CD14-positive monocyte (primary cell): ENCODE measurements around the gene ADGRF3. TPM values are rescaled to one million over a fixed set of nuclear protein-coding genes. Genes with fewer than 3 reads are reported as not detected.

Source experiments
- DNase-seq, 3 donors: peaks; one replicate each; pipeline ENCODE4 v3.0.0-alpha.2; 2011 to 2022
- H2AFZ ChIP-seq: 2 replicates; pipeline ENCODE4 v1.6.0; 2012; ENCODE audit warnings: mild to moderate bottlenecking, low read depth, low read length, inconsistent platforms; ENCODE audit not compliant: insufficient read depth, poor library complexity, severe bottlenecking
- H3K27ac ChIP-seq, 2 donors: 1 replicate in 1 of 2; 2 replicates in 1 of 2; pipeline ENCODE4 v1.5.1; 2012 to 2013; ENCODE audit warnings: low read length in 2 of 2, control low read depth in 1 of 2, inconsistent platforms in 1 of 2, low read depth in 1 of 2, mild to moderate bottlenecking in 1 of 2
- H3K27me3 ChIP-seq, 2 donors: one replicate each; pipeline versions ENCODE4 v1.6.0 to v1.6.1; 2011 to 2013; ENCODE audit warnings: low read length in 2 of 2; ENCODE audit not compliant: control insufficient read depth in 2 of 2, insufficient read depth in 2 of 2
- H3K36me3 ChIP-seq, 2 donors: replicated peaks in 1 of 2; 1 replicate in 1 of 2; 2 replicates in 1 of 2; pipeline versions ENCODE4 v1.5.1 to v1.6.1; 2012 to 2013; ENCODE audit warnings: low read length in 2 of 2, control low read depth in 1 of 2, inconsistent platforms in 1 of 2, mild to moderate bottlenecking in 1 of 2; ENCODE audit not compliant: insufficient read depth in 2 of 2, control insufficient read depth in 1 of 2
- H3K4me1 ChIP-seq, 2 donors: 1 replicate in 1 of 2; 2 replicates in 1 of 2; pipeline versions ENCODE4 v1.5.1 to v1.6.1; 2012 to 2013; ENCODE audit warnings: low read length in 2 of 2, control low read depth in 1 of 2, inconsistent platforms in 1 of 2, mild to moderate bottlenecking in 1 of 2, moderate library complexity in 1 of 2; ENCODE audit not compliant: insufficient read depth in 2 of 2, control insufficient read depth in 1 of 2
- H3K4me2 ChIP-seq: replicated peaks from 2 replicates; pipeline ENCODE3; 2012; ENCODE audit warnings: low read length, moderate library complexity, mild to moderate bottlenecking; ENCODE audit not compliant: poor library complexity, severe bottlenecking; ENCODE audit errors: extremely low read depth
- H3K4me3 ChIP-seq, 3 experiments: fragments of 200-600 bp in 1 of 3; sonication (generic) in 1 of 3; replicated peaks in 1 of 3; 1 replicate in 2 of 3; 2 replicates in 1 of 3; pipeline ENCODE4 v1.5.1; 2011 to 2013; ENCODE audit warnings: low read length in 3 of 3, mild to moderate bottlenecking in 3 of 3, control low read depth in 2 of 3, low read depth in 2 of 3, inconsistent platforms in 1 of 3, moderate library complexity in 1 of 3
- H3K79me2 ChIP-seq: 2 replicates; pipeline ENCODE4 v1.6.0; 2012; ENCODE audit warnings: mild to moderate bottlenecking, control low read depth, inconsistent platforms, low read length, moderate library complexity; ENCODE audit not compliant: insufficient read depth
- H3K9ac ChIP-seq: 2 replicates; pipeline ENCODE4 v1.6.0; 2017; ENCODE audit warnings: low read length, mild to moderate bottlenecking; ENCODE audit not compliant: insufficient read depth, poor library complexity, severe bottlenecking
- H3K9me3 ChIP-seq, 2 donors: replicated peaks in 1 of 2; 1 replicate in 1 of 2; 2 replicates in 1 of 2; pipeline versions ENCODE4 v1.5.1 to v1.6.1; 2012 to 2013; ENCODE audit warnings: low read length in 2 of 2, control low read depth in 1 of 2; ENCODE audit not compliant: control insufficient read depth in 1 of 2, insufficient read depth in 1 of 2
- H4K20me1 ChIP-seq: 2 replicates; pipeline ENCODE4 v1.6.0; 2012; ENCODE audit warnings: mild to moderate bottlenecking, low read length, control low read depth, moderate library complexity; ENCODE audit not compliant: insufficient read depth
- H3K27ac Mint-ChIP-seq, 7 donors: one replicate each; pipeline ENCODE4 v1.8.0; 2020; ENCODE audit warnings: mild to moderate bottlenecking in 7 of 7, mixed read lengths in 7 of 7, moderate library complexity in 6 of 7, inconsistent platforms in 2 of 7
- H3K27me3 Mint-ChIP-seq, 3 donors: one replicate each; pipeline ENCODE4 v1.8.0; 2021 to 2022; ENCODE audit warnings: low read depth in 3 of 3, mild to moderate bottlenecking in 3 of 3, mixed read lengths in 3 of 3, moderate library complexity in 3 of 3, inconsistent platforms in 1 of 3
- H3K36me3 Mint-ChIP-seq, 2 donors: one replicate each; pipeline ENCODE4 v1.8.0; 2020; ENCODE audit warnings: mixed read lengths in 2 of 2, inconsistent platforms in 1 of 2, mild to moderate bottlenecking in 1 of 2
- H3K4me1 Mint-ChIP-seq: one replicate; pipeline ENCODE4 v1.8.0; 2020; ENCODE audit warnings: mild to moderate bottlenecking, mixed read lengths
- H3K4me3 Mint-ChIP-seq, 2 donors: one replicate each; pipeline ENCODE4 v1.8.0; 2020; ENCODE audit warnings: mild to moderate bottlenecking in 2 of 2, mixed read lengths in 2 of 2, moderate library complexity in 1 of 2
- H3K9me3 Mint-ChIP-seq, 7 donors: one replicate each; pipeline ENCODE4 v1.8.0; 2020 to 2022; ENCODE audit warnings: mixed read lengths in 7 of 7, mild to moderate bottlenecking in 6 of 7, moderate library complexity in 6 of 7, inconsistent platforms in 2 of 7
- WGBS: methylation state at CpG from one replicate; pipeline ENCODE4 v1.1.5; 2013; ENCODE audit warnings: missing lambda C conversion rate; ENCODE audit not compliant: insufficient coverage; 5-methylcytosine and 5-hydroxymethylcytosine counted together
- intact Hi-C, 2 donors: fragments of 100-400 bp; cut with micrococcal nuclease; formaldehyde crosslinking; loops; one replicate each; pipeline versions ENCODE4 v1.15.0 to v1.15.1; 2023
- polyA plus RNA-seq, 3 donors: library from polyadenylated mRNA; depleted of rRNA in 1 of 3; unstranded in 2 of 3; stranded (reverse) in 1 of 3; fragments of 300-500 nt in 2 of 3; fragments of >200 nt in 1 of 3; fragmentation: Illumina TruSeq in 2 of 3; gene quantifications; 1 replicate in 2 of 3; 2 replicates in 1 of 3; pipeline ENCODE4 v1.2.3, GENCODE V29; 2012 to 2021
- TF ChIP-seq, protein P1 (sequence below): fragments of 200-600 bp; IDR thresholded peaks from one replicate; pipeline ENCODE4 v1.8.0; 2022; ENCODE audit warnings: antibody characterized with exemption, mild to moderate bottlenecking

The ADGRF3 gene
- polyA plus RNA-seq, 3 donors, result 0.33 TPM; not detected in 2

DNA sequence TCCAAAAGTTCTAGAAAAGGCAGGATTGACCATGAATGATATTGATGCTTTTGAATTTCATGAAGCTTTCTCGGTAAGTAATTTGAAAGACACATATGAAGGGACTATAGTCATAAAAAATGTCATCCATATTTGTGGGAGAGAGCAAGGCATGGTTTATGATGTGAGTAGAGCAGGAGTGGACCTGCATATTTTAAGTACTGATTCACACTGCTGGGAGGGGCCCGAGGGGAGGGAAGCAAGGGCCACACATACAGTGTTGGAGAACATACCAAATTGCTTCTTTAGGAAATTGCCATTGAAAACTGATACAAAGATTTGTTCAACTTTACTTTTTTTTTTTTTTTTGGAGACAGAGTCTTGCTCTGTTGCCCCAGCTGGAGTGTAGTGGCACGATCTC, 62.5 kb downstream of the ADGRF3 start:
- Histone ChIP-seq H3K9me3 (no peaks in the 10 kb centered on the region), H3K36me3 (peaks cover 89 to 98% of the 10 kb centered on the region in 2 donors), H3K4me3 (no peak overlapping the region), H3K9ac (no peak overlapping the region), H4K20me1 (no peaks in the 10 kb centered on the region), H3K4me1 (no peaks in the 10 kb centered on the region), H3K27me3 (no peaks in the 10 kb centered on the region), H3K4me2 (no peak overlapping the region), H2AFZ (no peak overlapping the region), H3K27ac (no peak overlapping the region), H3K79me2 (no peaks in the 10 kb centered on the region)
- H3K9me3 Mint-ChIP-seq, result no peaks in the 10 kb centered on the region
- H3K27ac Mint-ChIP-seq, result no peak overlapping the region
- H3K36me3 Mint-ChIP-seq, result peaks cover 71 to 88% of the 10 kb centered on the region in 2 donors
- 100% methylated on average over 2 of the region's 3 CpGs for WGBS
- no peak for DNase-seq
- no peak overlapping the region for H3K4me3 Mint-ChIP-seq
- intact Hi-C loops, result no loop called here
- H3K4me1 Mint-ChIP-seq, result no peaks in the 10 kb centered on the region
- TF ChIP-seq, protein P1, sequence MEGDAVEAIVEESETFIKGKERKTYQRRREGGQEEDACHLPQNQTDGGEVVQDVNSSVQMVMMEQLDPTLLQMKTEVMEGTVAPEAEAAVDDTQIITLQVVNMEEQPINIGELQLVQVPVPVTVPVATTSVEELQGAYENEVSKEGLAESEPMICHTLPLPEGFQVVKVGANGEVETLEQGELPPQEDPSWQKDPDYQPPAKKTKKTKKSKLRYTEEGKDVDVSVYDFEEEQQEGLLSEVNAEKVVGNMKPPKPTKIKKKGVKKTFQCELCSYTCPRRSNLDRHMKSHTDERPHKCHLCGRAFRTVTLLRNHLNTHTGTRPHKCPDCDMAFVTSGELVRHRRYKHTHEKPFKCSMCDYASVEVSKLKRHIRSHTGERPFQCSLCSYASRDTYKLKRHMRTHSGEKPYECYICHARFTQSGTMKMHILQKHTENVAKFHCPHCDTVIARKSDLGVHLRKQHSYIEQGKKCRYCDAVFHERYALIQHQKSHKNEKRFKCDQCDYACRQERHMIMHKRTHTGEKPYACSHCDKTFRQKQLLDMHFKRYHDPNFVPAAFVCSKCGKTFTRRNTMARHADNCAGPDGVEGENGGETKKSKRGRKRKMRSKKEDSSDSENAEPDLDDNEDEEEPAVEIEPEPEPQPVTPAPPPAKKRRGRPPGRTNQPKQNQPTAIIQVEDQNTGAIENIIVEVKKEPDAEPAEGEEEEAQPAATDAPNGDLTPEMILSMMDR, result no peak
- H3K27me3 Mint-ChIP-seq, result no peaks in the 10 kb centered on the region

DNA sequence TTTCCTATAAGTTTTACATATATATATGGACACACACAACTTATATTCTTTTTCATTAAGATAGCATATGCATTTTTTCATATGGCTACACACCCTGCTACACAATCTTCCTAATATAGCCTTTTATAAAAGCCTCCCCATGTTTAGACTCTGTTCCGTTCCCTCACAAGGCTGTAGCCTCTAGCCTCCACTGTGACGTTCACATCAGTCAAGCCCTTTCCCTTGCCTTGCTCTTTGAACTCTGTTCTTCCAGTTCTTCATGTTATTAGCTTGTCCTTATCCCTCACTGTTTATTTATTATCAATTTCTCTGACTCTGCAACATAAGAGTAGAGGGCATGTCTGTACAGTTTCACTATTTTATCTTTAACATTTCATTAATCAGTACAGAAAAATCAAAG, 63.0 kb downstream of the ADGRF3 start:
- Histone ChIP-seq H3K36me3 (peaks cover 92 to 99% of the 10 kb centered on the region in 2 donors), H2AFZ (no peak overlapping the region), H3K79me2 (no peaks in the 10 kb centered on the region), H3K4me2 (no peak overlapping the region), H3K27ac (no peak overlapping the region), H3K4me3 (no peak overlapping the region), H3K9ac (no peak overlapping the region), H3K4me1 (no peaks in the 10 kb centered on the region), H4K20me1 (no peaks in the 10 kb centered on the region), H3K27me3 (no peaks in the 10 kb centered on the region), H3K9me3 (no peaks in the 10 kb centered on the region)
- no peaks in the 10 kb centered on the region for H3K27me3 Mint-ChIP-seq
- intact Hi-C loops, result no loop called here
- H3K27ac Mint-ChIP-seq, result no peak overlapping the region
- H3K36me3 Mint-ChIP-seq, result peaks cover 76 to 93% of the 10 kb centered on the region in 2 donors
- 100% methylated on average over 2 of the region's 2 CpGs for WGBS
- TF ChIP-seq, protein P1, result no peak
- no peak for DNase-seq
- no peaks in the 10 kb centered on the region for H3K9me3 Mint-ChIP-seq
- no peaks in the 10 kb centered on the region for H3K4me1 Mint-ChIP-seq
- H3K4me3 Mint-ChIP-seq, result no peak overlapping the region
